Right cardiac atrium (tissue), 5 donors: ENCODE results near the gene HIF3A. TPM values are rescaled to one million over a fixed set of nuclear protein-coding genes. Genes with fewer than 3 reads are reported as not detected.

Source experiments
- ATAC-seq, 2 donors: fragments of 200-7000 bp; cut with Tn5 transposase; one replicate each; pipeline versions ENCODE4 v1.8.0 to v1.9.1; 2020; ENCODE audit warnings: moderate library complexity in 2 of 2, mild to moderate bottlenecking in 1 of 2
- DNase-seq, 3 donors: peaks; one replicate each; pipeline ENCODE4 v3.0.0-alpha.2; 2020
- H3K27ac ChIP-seq: one replicate; pipeline ENCODE4 v1.5.1; 2013; ENCODE audit warnings: mild to moderate bottlenecking, low read length, control low read depth, moderate library complexity
- H3K27me3 ChIP-seq: one replicate; pipeline ENCODE4 v1.6.1; 2013; ENCODE audit not compliant: control insufficient read depth, insufficient read depth
- H3K4me1 ChIP-seq: one replicate; pipeline ENCODE4 v1.6.1; 2013; ENCODE audit warnings: low read length; ENCODE audit not compliant: control insufficient read depth, insufficient read depth
- H3K4me3 ChIP-seq: one replicate; pipeline ENCODE4 v1.5.1; 2013; ENCODE audit warnings: low read length, control low read depth
- H3K9me3 ChIP-seq: one replicate; pipeline ENCODE4 v1.6.1; 2013; ENCODE audit warnings: low read length; ENCODE audit not compliant: control insufficient read depth
- WGBS: extraction: QIAGEN DNeasy Blood & Tissue Kit; methylation state at CpG from one replicate; pipeline ENCODE4 v1.1.7; 2013; 5-methylcytosine and 5-hydroxymethylcytosine counted together
- intact Hi-C, 4 donors: fragments of 100-400 bp; cut with DNase I; formaldehyde crosslinking; loops; one replicate each; pipeline versions ENCODE4 v1.11.0 to v1.14.0; 2022 to 2023
- polyA plus RNA-seq: library from polyadenylated mRNA; stranded (reverse); fragments of 200-250 nt; gene quantifications from one replicate; pipeline ENCODE4 v1.2.3, GENCODE V29; 2013
- total RNA-seq, 4 donors: library from RNA; stranded (reverse); fragmentation: NEBNext Ultra II Directional; extraction: Animal tissue kit (Norgen Biotek cat#: 25700); gene quantifications; one replicate each; pipeline ENCODE4 v1.2.1, GENCODE V29; 2021
- donor health status: healthy with polysubstance abuse.
- donor health status: DM: no; HTN: yes; CAD: no.
- donor health status: DM: no; HTN: no; CAD: no.
- donor health status: DM: no; HTN: yes; CAD: no; lungs with severe emphysema.
- donor health status: DM: yes; HTN: yes; CAD: no.

The HIF3A gene
- total and polyA plus RNA-seq, 5 donors, result 60.0 to 132 (median 94.7) TPM

- no peak for DNase-seq
- Histone ChIP-seq H3K27ac (peak overlapping the region; percentile 9), H3K9me3 (no peaks in the 10 kb centered on the region), H3K4me3 (no peak overlapping the region), H3K27me3 (no peaks in the 10 kb centered on the region), H3K4me1 (peaks cover 33% of the 10 kb centered on the region)
- ATAC-seq, result no peak
- intact Hi-C loops, result no loop called here
- 62% methylated on average over 11 of the region's 11 CpGs for WGBS
These were observed 52.6 kb downstream of the HIF3A start for GRCh38 chr19:46349311-46349993.

DNA sequence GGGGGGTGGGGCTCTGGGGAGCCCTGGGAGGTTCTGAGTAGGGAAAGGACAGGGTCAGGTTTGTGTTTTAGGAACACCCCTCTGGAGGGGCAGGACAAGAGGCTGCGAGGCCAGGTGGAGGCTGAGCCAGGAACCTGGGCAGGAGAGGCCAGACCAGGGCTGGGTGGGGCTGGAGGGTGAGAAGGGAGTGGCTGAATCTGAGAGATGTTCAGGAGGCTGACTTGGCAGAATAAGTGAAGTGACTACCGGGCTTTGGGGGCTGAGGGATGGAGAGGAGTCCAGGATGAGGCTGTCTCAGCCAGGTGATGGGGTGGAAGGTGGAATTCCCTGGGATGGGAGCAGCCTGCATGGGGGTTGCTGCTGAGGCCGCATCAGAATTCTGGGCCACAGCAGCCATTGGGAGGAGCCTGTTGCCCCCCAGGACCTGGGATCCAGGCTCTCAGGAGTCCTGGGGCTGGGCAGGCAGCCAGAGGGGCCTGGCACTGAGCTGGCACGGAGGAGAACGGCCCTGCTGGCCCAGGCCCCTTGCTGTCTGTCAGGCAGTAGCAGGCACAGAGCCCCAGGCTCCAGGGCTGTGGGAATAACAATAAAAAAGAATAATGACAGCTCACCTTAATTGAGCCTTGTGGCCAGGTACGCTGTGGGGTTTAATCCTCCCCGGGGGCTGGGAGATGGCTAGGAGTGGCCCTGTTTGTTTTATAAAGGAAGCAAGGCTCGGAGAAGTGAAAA is 53.4 kb downstream of the HIF3A start:
- Histone ChIP-seq H3K4me1 (peaks cover 40% of the 10 kb centered on the region), H3K27me3 (no peaks in the 10 kb centered on the region), H3K4me3 (no peak overlapping the region), H3K27ac (peak overlapping the region; percentile 70), H3K9me3 (no peaks in the 10 kb centered on the region)
- intact Hi-C loops, result no loop called here
- ATAC-seq (no peak), DNase-seq (peak in 1 of 3 donors; percentile 71)
- WGBS, result 30% methylated on average over 8 of the region's 8 CpGs

DNA sequence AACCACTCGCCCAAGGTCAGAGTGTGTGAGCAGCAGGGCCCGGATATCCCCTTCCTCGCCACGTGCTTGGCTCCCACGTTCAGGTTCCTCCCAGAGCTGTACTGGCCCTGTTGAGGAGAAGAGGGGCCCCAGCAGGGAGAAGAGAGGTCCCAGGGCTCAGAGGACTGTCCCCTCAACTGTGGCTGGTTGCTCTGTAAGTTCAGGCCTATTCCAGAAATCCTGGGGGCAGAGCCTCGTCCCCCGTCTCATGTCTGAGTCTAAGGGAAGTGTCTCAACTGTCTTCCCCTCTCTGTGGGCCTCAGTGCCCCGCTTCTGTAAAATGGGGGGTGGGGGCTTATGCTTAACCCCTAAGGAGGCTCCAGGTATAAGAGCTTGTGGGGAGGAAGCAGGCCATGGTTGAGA is 53.9 kb downstream of the HIF3A start:
- Histone ChIP-seq H3K9me3 (no peaks in the 10 kb centered on the region), H3K27me3 (no peaks in the 10 kb centered on the region), H3K27ac (peak overlapping the region; percentile 71), H3K4me1 (peaks cover 43% of the 10 kb centered on the region), H3K4me3 (no peak overlapping the region)
- ATAC-seq, result no peak
- DNase-seq, result peak in 1 of 3 donors; percentile 71
- intact Hi-C loops, result no loop called here
- 21% methylated on average over 8 of the region's 8 CpGs for WGBS

- H3K27me3 ChIP-seq, result no peaks in the 10 kb centered on the region
- peaks cover 43% of the 10 kb centered on the region for H3K4me1 ChIP-seq
- ATAC-seq (peak; percentile 1 to 4), DNase-seq (peak; percentile 66 to 82 (median 80))
- intact Hi-C loops, result no loop called here
- no peak overlapping the region for H3K4me3 ChIP-seq
- H3K27ac ChIP-seq, result peak overlapping the region; percentile 71
- 16% methylated on average over 18 of the region's 18 CpGs for WGBS
- no peaks in the 10 kb centered on the region for H3K9me3 ChIP-seq
These were observed 54.6 kb downstream of the HIF3A start for GRCh38 chr19:46351241-46352041.

DNA sequence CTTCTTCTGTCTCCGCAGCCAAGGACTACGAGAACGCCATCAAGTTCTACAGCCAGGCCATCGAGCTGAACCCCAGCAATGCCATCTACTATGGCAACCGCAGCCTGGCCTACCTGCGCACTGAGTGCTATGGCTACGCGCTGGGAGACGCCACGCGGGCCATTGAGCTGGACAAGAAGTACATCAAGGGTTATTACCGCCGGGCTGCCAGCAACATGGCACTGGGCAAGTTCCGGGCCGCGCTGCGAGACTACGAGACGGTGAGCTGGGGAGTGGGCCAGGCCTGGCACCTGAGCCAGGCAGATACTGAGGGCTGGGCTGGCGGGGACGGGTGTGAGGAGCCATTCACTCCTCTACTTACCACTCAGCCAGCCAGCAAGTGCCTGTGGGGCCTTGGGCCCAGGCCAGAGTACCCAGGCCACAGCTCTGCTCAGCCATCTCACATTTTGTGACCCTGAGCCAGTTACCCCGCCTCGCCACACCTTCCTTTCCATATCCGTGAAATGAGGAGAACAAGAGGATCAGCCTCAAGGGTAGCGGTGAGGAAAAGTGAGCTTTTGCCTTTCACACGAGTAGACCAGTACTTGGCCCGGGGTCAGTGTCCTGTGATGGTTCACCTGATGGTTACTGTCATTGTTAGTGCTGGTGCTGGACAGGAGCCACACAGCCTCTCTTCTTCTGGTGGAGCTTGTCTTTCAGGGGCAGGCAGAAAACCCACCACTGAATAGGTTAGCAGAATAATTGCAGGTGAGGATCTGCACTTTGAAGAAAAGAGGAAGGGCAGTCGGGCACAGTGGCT is 57.1 kb downstream of the HIF3A start:
- H3K4me3 ChIP-seq, result no peak overlapping the region
- peaks cover 39% of the 10 kb centered on the region for H3K4me1 ChIP-seq
- ATAC-seq (peak in 1 of 2 donors; percentile 4), DNase-seq (peak; percentile 41 to 69 (median 53))
- no peaks in the 10 kb centered on the region for H3K9me3 ChIP-seq
- WGBS, result 85% methylated on average over 28 of the region's 28 CpGs
- no peaks in the 10 kb centered on the region for H3K27me3 ChIP-seq
- intact Hi-C loops, result no loop called here
- no peak overlapping the region for H3K27ac ChIP-seq

GRCh38 chr19:46355234-46356148 is 58.6 kb downstream of the HIF3A start:
- Histone ChIP-seq H3K27me3 (no peaks in the 10 kb centered on the region), H3K27ac (peak overlapping the region; percentile 55), H3K9me3 (no peaks in the 10 kb centered on the region), H3K4me1 (peaks cover 28% of the 10 kb centered on the region), H3K4me3 (no peak overlapping the region)
- intact Hi-C loops, result no loop called here
- ATAC-seq (peak; percentile 28 to 59), DNase-seq (peak; percentile 50 to 73 (median 65))
- 57% methylated on average over 23 of the region's 23 CpGs for WGBS

DNA sequence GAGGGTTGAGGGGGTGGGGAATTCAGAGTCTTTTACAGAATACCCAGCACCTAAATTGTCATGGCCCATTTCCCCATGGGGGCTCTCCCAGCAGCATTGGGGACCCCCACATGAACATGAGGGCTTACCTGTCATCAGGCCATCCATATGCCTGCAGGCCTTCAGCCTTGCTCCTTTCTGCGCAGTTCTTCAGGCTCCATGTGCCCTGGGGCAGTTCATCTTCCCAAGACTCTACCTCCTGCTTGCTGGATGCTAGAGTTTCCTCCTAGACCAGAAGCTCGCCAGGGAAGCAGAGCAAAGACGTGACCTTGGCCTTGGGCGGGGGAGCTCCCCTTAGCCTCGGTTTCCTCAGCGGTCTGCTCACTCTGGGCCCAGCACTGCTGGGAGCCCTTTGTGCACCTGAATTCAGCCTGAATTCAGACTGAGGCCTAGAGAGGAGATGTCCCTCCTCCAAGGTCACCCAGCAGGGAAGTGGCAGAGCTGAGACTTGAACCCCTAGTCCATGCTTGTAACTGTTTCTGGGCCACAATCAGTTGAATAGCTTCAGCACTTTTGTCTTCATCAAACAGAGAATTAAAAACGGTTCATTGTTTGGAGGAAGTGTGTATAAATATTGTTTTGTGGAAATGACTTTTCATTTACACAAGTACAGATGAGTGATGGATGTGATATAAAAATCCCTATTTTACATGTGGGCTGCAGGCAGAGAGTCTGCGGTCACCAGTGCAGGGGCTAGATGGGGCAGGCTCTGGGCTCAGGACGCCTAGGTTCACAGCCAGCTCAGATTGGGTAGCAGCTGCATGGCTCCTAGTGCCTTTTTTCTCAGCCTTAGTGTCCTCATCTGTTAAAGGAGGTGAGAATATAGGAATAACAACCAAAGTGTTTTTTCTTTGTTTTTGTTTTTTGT is 59.6 kb downstream of the HIF3A start:
- H3K4me1 ChIP-seq, result peaks cover 20% of the 10 kb centered on the region
- peak overlapping the region; percentile 1 for H3K27ac ChIP-seq
- ATAC-seq, result peak in 1 of 2 donors; percentile 2

DNA sequence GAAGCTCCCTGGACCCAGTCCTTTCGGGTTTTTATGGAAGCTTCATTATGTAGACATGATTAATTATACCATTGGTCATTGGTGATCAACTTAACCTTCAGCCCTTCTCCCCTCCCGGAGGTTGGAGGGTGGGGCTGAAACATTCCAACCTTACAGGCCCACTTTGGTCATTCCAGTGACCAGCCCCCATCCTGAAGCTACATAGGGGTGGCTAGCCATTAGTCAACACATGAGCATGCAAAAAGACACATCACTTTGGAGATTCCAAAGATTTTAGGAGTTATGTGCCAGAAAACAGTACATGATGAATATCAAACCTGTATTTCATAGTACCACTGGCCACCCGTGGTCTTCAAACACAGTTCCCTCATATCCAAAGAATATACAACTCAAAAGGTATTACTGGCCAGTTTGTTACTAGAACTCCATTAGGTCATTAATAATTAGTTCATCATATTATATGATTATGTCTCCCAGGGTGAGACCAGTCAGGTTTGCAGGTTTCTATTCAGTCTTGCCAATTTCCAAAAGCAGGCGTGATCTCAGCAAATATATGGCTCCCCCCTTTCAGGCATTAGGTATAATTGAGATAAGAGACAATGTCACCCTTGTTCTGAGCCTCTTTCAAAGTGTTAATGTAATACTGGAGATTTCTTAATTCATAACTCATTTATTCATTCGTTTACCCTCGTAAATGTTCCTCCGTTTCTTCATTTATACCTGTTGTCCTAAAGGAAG is 61.2 kb downstream of the HIF3A start:
- no peak overlapping the region for H3K27ac ChIP-seq
- DNase-seq (no peak), ATAC-seq (no peak)
- intact Hi-C loops, result no loop called here
- H3K4me3 ChIP-seq, result no peak overlapping the region
- H3K27me3 ChIP-seq, result no peaks in the 10 kb centered on the region
- H3K9me3 ChIP-seq, result no peaks in the 10 kb centered on the region
- WGBS, result 85% methylated on average over 7 of the region's 7 CpGs
- H3K4me1 ChIP-seq, result peaks cover 10% of the 10 kb centered on the region

More for the DNA sequence above, 59.6 kb downstream of the HIF3A start:
- peak in 1 of 3 donors; percentile 17 for DNase-seq
- intact Hi-C loops, result no loop called here
- no peaks in the 10 kb centered on the region for H3K27me3 ChIP-seq
- no peak overlapping the region for H3K4me3 ChIP-seq
- no peaks in the 10 kb centered on the region for H3K9me3 ChIP-seq
- 89% methylated on average over 9 of the region's 9 CpGs for WGBS

- Histone ChIP-seq H3K9me3 (no peaks in the 10 kb centered on the region), H3K27ac (no peak overlapping the region), H3K27me3 (no peaks in the 10 kb centered on the region), H3K4me1 (no peaks in the 10 kb centered on the region), H3K4me3 (no peak overlapping the region)
- DNase-seq (no peak), ATAC-seq (no peak)
- intact Hi-C loops, result no loop called here
- 58% methylated on average over 2 of the region's 2 CpGs for WGBS
These were observed 65.1 kb downstream of the HIF3A start for GRCh38 chr19:46361915-46362314.
